Neural cell (in vitro differentiated cells): ENCODE data around the gene DNM1L.

Experiments
- CTCF ChIP-seq: fragments of 450-650 bp; IDR thresholded peaks from 2 replicates; pipeline ENCODE4 v1.5.1; 2014; ENCODE audit warnings: antibody characterized with exemption, mild to moderate bottlenecking, moderate library complexity; ENCODE audit not compliant: poor library complexity, severe bottlenecking
- POLR2AphosphoS5 ChIP-seq: IDR thresholded peaks from 2 replicates; pipeline ENCODE4 v1.6.1; 2012

DNA sequence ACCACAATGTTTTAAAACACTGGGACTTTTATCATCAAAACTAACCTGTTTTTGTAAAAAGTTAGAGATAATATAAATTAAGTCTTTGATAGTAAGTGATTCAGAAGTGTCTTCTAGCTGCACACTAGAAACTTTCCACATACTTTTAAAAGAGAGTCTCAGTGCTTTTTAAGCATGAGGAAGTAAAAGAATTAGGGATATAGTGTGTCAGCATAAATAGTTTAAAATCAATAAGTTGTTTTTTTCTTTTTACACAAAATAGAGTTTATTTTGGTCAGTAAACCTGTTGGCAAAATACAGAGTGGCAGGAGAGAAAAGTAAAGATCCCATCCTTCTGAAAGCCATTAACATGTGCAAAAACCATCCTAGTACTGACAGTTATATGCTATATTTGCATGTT, 1.7 kb downstream of the DNM1L start:
- TF ChIP-seq CTCF (no peak), POLR2AphosphoS5 (no peak)
